OCI-LY1 (cell line): ENCODE measurements around the gene MMS22L.

Source experiments
- EZH2 ChIP-seq: fragments of 200-600 bp; sonication (generic), shearing (Covaris generic); IDR thresholded peaks from 2 replicates; pipeline ENCODE4 v1.8.0; 2017; ENCODE audit warnings: borderline replicate concordance, mixed run types, mild to moderate bottlenecking, antibody characterized with exemption, low read length, moderate library complexity, mixed read lengths
- TF ChIP-seq, protein P1 (sequence below): fragments of 200-600 bp; sonication (generic), shearing (Covaris generic); IDR thresholded peaks from 2 replicates; pipeline ENCODE4 v1.5.1; 2017; ENCODE audit warnings: mild to moderate bottlenecking, antibody characterized with exemption, low read length, moderate library complexity, mixed read lengths

DNA sequence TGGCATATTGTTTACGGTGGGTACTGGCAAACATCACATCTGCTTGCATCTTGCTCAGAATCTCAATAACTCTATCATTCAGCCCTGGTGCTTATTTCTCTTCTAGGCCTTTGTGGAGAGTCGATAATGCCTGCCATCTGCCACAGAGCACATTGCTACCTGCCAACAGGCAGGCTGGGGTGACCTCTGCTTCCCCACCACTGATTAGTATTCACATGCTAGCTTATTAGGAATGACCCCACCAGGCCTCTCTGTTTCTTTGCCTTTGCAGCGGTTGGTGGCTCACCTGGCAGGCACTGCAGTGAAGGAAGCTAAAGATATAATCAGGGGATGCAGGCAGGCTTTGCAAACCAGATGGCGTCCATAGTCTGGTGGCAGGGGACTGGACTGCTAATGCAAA is 154.5 kb downstream of the MMS22L start:
- TF ChIP-seq, protein P1, sequence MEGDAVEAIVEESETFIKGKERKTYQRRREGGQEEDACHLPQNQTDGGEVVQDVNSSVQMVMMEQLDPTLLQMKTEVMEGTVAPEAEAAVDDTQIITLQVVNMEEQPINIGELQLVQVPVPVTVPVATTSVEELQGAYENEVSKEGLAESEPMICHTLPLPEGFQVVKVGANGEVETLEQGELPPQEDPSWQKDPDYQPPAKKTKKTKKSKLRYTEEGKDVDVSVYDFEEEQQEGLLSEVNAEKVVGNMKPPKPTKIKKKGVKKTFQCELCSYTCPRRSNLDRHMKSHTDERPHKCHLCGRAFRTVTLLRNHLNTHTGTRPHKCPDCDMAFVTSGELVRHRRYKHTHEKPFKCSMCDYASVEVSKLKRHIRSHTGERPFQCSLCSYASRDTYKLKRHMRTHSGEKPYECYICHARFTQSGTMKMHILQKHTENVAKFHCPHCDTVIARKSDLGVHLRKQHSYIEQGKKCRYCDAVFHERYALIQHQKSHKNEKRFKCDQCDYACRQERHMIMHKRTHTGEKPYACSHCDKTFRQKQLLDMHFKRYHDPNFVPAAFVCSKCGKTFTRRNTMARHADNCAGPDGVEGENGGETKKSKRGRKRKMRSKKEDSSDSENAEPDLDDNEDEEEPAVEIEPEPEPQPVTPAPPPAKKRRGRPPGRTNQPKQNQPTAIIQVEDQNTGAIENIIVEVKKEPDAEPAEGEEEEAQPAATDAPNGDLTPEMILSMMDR: no peak
- no peak for TF ChIP-seq EZH2
